Measurements from ENCODE around the gene MRPL46.
"Not testable (repeated sequence)": the region's sequence is repeated elsewhere in the genome, so short reads cannot be mapped to it uniquely, and the experiment has no call there.

Gene MRPL46

GRCh38 chr15:88448991-88449461 is 18.2 kb downstream of the MRPL46 start:
- H3K4me1 ChIP-seq (ENCODE audit: control insufficient read depth in 2 of 2, insufficient read depth in 2 of 2, low read length in 2 of 2), result peaks cover 0 to 2% of the 10 kb centered on the region in 2 donors
- H3K4me3 ChIP-seq (ENCODE audit: low read length in 2 of 2), result no peak overlapping the region
- no peaks in the 10 kb centered on the region for H3K27me3 ChIP-seq (ENCODE audit: control insufficient read depth in 2 of 2, insufficient read depth in 2 of 2, low read length in 2 of 2)
- no peaks in the 10 kb centered on the region for H3K36me3 ChIP-seq (ENCODE audit: control insufficient read depth in 2 of 2, insufficient read depth in 2 of 2, low read length in 2 of 2)
- H3K9me3 ChIP-seq (ENCODE audit: control insufficient read depth in 2 of 2, low read length in 2 of 2), result no peaks in the 10 kb centered on the region
- H3K27ac ChIP-seq (ENCODE audit: low read depth in 2 of 2, low read length in 2 of 2), result no peak overlapping the region
- no peak overlapping the region for H3K9ac ChIP-seq (ENCODE audit: low read depth in 1 of 2, low read length in 2 of 2)

GRCh38 chr15:88447741-88448140 is 19.4 kb downstream of the MRPL46 start:
- peaks cover 0 to 2% of the 10 kb centered on the region in 2 donors for H3K4me1 ChIP-seq (ENCODE audit: control insufficient read depth in 2 of 2, insufficient read depth in 2 of 2, low read length in 2 of 2)
- H3K27ac ChIP-seq (ENCODE audit: low read depth in 2 of 2, low read length in 2 of 2), result no peak overlapping the region
- no peak overlapping the region for H3K4me3 ChIP-seq (ENCODE audit: low read length in 2 of 2)
- no peaks in the 10 kb centered on the region for H3K36me3 ChIP-seq (ENCODE audit: control insufficient read depth in 2 of 2, insufficient read depth in 2 of 2, low read length in 2 of 2)
- H3K9me3 ChIP-seq (ENCODE audit: control insufficient read depth in 2 of 2, low read length in 2 of 2), result no peaks in the 10 kb centered on the region
- H3K27me3 ChIP-seq (ENCODE audit: control insufficient read depth in 2 of 2, insufficient read depth in 2 of 2, low read length in 2 of 2), result no peaks in the 10 kb centered on the region
- H3K9ac ChIP-seq (ENCODE audit: low read depth in 1 of 2, low read length in 2 of 2), result no peak overlapping the region

- Histone ChIP-seq H3K9ac (ENCODE audit: low read depth in 1 of 2, low read length in 2 of 2) (no peak overlapping the region), H3K27me3 (ENCODE audit: control insufficient read depth in 2 of 2, insufficient read depth in 2 of 2, low read length in 2 of 2) (no peaks in the 10 kb centered on the region), H3K9me3 (ENCODE audit: control insufficient read depth in 2 of 2, low read length in 2 of 2) (no peaks in the 10 kb centered on the region), H3K27ac (ENCODE audit: low read depth in 2 of 2, low read length in 2 of 2) (no peak overlapping the region), H3K4me1 (ENCODE audit: control insufficient read depth in 2 of 2, insufficient read depth in 2 of 2, low read length in 2 of 2) (peaks cover 0 to 2% of the 10 kb centered on the region in 2 donors), H3K4me3 (ENCODE audit: low read length in 2 of 2) (no peak overlapping the region), H3K36me3 (ENCODE audit: control insufficient read depth in 2 of 2, insufficient read depth in 2 of 2, low read length in 2 of 2) (no peaks in the 10 kb centered on the region)
Observed at GRCh38 chr15:88447206-88447605, 20.0 kb downstream of the MRPL46 start.

GRCh38 chr15:88441076-88441730 is 26.0 kb downstream of the MRPL46 start:
- no peak overlapping the region for H3K4me3 ChIP-seq (ENCODE audit: low read length in 2 of 2)
- no peaks in the 10 kb centered on the region for H3K27me3 ChIP-seq (ENCODE audit: control insufficient read depth in 2 of 2, insufficient read depth in 2 of 2, low read length in 2 of 2)
- no peak overlapping the region for H3K27ac ChIP-seq (ENCODE audit: low read depth in 2 of 2, low read length in 2 of 2)
- no peaks in the 10 kb centered on the region for H3K36me3 ChIP-seq (ENCODE audit: control insufficient read depth in 2 of 2, insufficient read depth in 2 of 2, low read length in 2 of 2)
- H3K9me3 ChIP-seq (ENCODE audit: control insufficient read depth in 2 of 2, low read length in 2 of 2), result no peaks in the 10 kb centered on the region
- no peaks in the 10 kb centered on the region for H3K4me1 ChIP-seq (ENCODE audit: control insufficient read depth in 2 of 2, insufficient read depth in 2 of 2, low read length in 2 of 2)
- H3K9ac ChIP-seq (ENCODE audit: low read depth in 1 of 2, low read length in 2 of 2), result no peak overlapping the region

GRCh38 chr15:88440021-88440420 is 27.2 kb downstream of the MRPL46 start:
- Histone ChIP-seq H3K4me3 (ENCODE audit: low read length in 2 of 2) (no peak overlapping the region), H3K27ac (ENCODE audit: low read depth in 2 of 2, low read length in 2 of 2) (no peak overlapping the region), H3K27me3 (ENCODE audit: control insufficient read depth in 2 of 2, insufficient read depth in 2 of 2, low read length in 2 of 2) (no peaks in the 10 kb centered on the region), H3K9me3 (ENCODE audit: control insufficient read depth in 2 of 2, low read length in 2 of 2) (no peaks in the 10 kb centered on the region), H3K9ac (ENCODE audit: low read depth in 1 of 2, low read length in 2 of 2) (no peak overlapping the region), H3K4me1 (ENCODE audit: control insufficient read depth in 2 of 2, insufficient read depth in 2 of 2, low read length in 2 of 2) (no peaks in the 10 kb centered on the region), H3K36me3 (ENCODE audit: control insufficient read depth in 2 of 2, insufficient read depth in 2 of 2, low read length in 2 of 2) (no peaks in the 10 kb centered on the region)

- Histone ChIP-seq H3K9ac (ENCODE audit: low read depth in 1 of 2, low read length in 2 of 2) (no peak overlapping the region), H3K27ac (ENCODE audit: low read depth in 2 of 2, low read length in 2 of 2) (no peak overlapping the region), H3K9me3 (ENCODE audit: control insufficient read depth in 2 of 2, low read length in 2 of 2) (no peaks in the 10 kb centered on the region), H3K4me1 (ENCODE audit: control insufficient read depth in 2 of 2, insufficient read depth in 2 of 2, low read length in 2 of 2) (no peaks in the 10 kb centered on the region), H3K36me3 (ENCODE audit: control insufficient read depth in 2 of 2, insufficient read depth in 2 of 2, low read length in 2 of 2) (no peaks in the 10 kb centered on the region), H3K27me3 (ENCODE audit: control insufficient read depth in 2 of 2, insufficient read depth in 2 of 2, low read length in 2 of 2) (no peaks in the 10 kb centered on the region), H3K4me3 (ENCODE audit: low read length in 2 of 2) (no peak overlapping the region)
Observed at GRCh38 chr15:88438181-88438580, 29.0 kb downstream of the MRPL46 start.

- not testable (repeated sequence) for H3K9ac ChIP-seq (ENCODE audit: low read depth in 1 of 2, low read length in 2 of 2); H3K36me3 ChIP-seq (ENCODE audit: control insufficient read depth in 2 of 2, insufficient read depth in 2 of 2, low read length in 2 of 2); H3K9me3 ChIP-seq (ENCODE audit: control insufficient read depth in 2 of 2, low read length in 2 of 2); H3K4me1 ChIP-seq (ENCODE audit: control insufficient read depth in 2 of 2, insufficient read depth in 2 of 2, low read length in 2 of 2); H3K27me3 ChIP-seq (ENCODE audit: control insufficient read depth in 2 of 2, insufficient read depth in 2 of 2, low read length in 2 of 2); H3K27ac ChIP-seq (ENCODE audit: low read depth in 2 of 2, low read length in 2 of 2); H3K4me3 ChIP-seq (ENCODE audit: low read length in 2 of 2)
Observed at GRCh38 chr15:88434106-88434505, 33.1 kb downstream of the MRPL46 start.

- no peak overlapping the region for H3K4me3 ChIP-seq (ENCODE audit: low read length in 2 of 2)
- H3K4me1 ChIP-seq (ENCODE audit: control insufficient read depth in 2 of 2, insufficient read depth in 2 of 2, low read length in 2 of 2), result no peaks in the 10 kb centered on the region
- peaks cover 0 to 3% of the 10 kb centered on the region in 2 donors for H3K27me3 ChIP-seq (ENCODE audit: control insufficient read depth in 2 of 2, insufficient read depth in 2 of 2, low read length in 2 of 2)
- no peak overlapping the region for H3K27ac ChIP-seq (ENCODE audit: low read depth in 2 of 2, low read length in 2 of 2)
- no peaks in the 10 kb centered on the region for H3K36me3 ChIP-seq (ENCODE audit: control insufficient read depth in 2 of 2, insufficient read depth in 2 of 2, low read length in 2 of 2)
- H3K9ac ChIP-seq (ENCODE audit: low read depth in 1 of 2, low read length in 2 of 2), result no peak overlapping the region
- H3K9me3 ChIP-seq (ENCODE audit: control insufficient read depth in 2 of 2, low read length in 2 of 2), result no peaks in the 10 kb centered on the region
Observed at GRCh38 chr15:88433046-88433685, 34.0 kb downstream of the MRPL46 start.

GRCh38 chr15:88431441-88431840 is 35.7 kb downstream of the MRPL46 start:
- H3K27ac ChIP-seq (ENCODE audit: low read depth in 2 of 2, low read length in 2 of 2), result no peak overlapping the region
- no peaks in the 10 kb centered on the region for H3K4me1 ChIP-seq (ENCODE audit: control insufficient read depth in 2 of 2, insufficient read depth in 2 of 2, low read length in 2 of 2)
- H3K36me3 ChIP-seq (ENCODE audit: control insufficient read depth in 2 of 2, insufficient read depth in 2 of 2, low read length in 2 of 2), result no peaks in the 10 kb centered on the region
- H3K9me3 ChIP-seq (ENCODE audit: control insufficient read depth in 2 of 2, low read length in 2 of 2), result no peaks in the 10 kb centered on the region
- H3K4me3 ChIP-seq (ENCODE audit: low read length in 2 of 2), result no peak overlapping the region
- H3K27me3 ChIP-seq (ENCODE audit: control insufficient read depth in 2 of 2, insufficient read depth in 2 of 2, low read length in 2 of 2), result peaks cover 3 to 5% of the 10 kb centered on the region in 2 donors
- H3K9ac ChIP-seq (ENCODE audit: low read depth in 1 of 2, low read length in 2 of 2), result no peak overlapping the region

GRCh38 chr15:88430051-88430450 is 37.1 kb downstream of the MRPL46 start:
- Histone ChIP-seq H3K4me1 (ENCODE audit: control insufficient read depth in 2 of 2, insufficient read depth in 2 of 2, low read length in 2 of 2) (no peaks in the 10 kb centered on the region), H3K27ac (ENCODE audit: low read depth in 2 of 2, low read length in 2 of 2) (no peak overlapping the region), H3K4me3 (ENCODE audit: low read length in 2 of 2) (no peak overlapping the region), H3K27me3 (ENCODE audit: control insufficient read depth in 2 of 2, insufficient read depth in 2 of 2, low read length in 2 of 2) (peaks cover 3 to 5% of the 10 kb centered on the region in 2 donors), H3K36me3 (ENCODE audit: control insufficient read depth in 2 of 2, insufficient read depth in 2 of 2, low read length in 2 of 2) (no peaks in the 10 kb centered on the region), H3K9me3 (ENCODE audit: control insufficient read depth in 2 of 2, low read length in 2 of 2) (no peaks in the 10 kb centered on the region), H3K9ac (ENCODE audit: low read depth in 1 of 2, low read length in 2 of 2) (no peak overlapping the region)

Measured in mucosa of rectum (tissue), 2 donors.